Measurements from ENCODE around the gene MVD. TPM values are rescaled to one million over a fixed set of nuclear protein-coding genes. Genes with fewer than 3 reads are reported as not detected.

Gene MVD
- total RNA-seq, 1 donor from 2014 or later = 40.0 TPM

GRCh38 chr16:88696441-88696840, 33.5 kb upstream of the MVD start:
- H3K4me1 Mint-ChIP-seq (ENCODE audit: low read depth) = peaks cover 6% of the 10 kb centered on the region
- TF ChIP-seq, protein P1, sequence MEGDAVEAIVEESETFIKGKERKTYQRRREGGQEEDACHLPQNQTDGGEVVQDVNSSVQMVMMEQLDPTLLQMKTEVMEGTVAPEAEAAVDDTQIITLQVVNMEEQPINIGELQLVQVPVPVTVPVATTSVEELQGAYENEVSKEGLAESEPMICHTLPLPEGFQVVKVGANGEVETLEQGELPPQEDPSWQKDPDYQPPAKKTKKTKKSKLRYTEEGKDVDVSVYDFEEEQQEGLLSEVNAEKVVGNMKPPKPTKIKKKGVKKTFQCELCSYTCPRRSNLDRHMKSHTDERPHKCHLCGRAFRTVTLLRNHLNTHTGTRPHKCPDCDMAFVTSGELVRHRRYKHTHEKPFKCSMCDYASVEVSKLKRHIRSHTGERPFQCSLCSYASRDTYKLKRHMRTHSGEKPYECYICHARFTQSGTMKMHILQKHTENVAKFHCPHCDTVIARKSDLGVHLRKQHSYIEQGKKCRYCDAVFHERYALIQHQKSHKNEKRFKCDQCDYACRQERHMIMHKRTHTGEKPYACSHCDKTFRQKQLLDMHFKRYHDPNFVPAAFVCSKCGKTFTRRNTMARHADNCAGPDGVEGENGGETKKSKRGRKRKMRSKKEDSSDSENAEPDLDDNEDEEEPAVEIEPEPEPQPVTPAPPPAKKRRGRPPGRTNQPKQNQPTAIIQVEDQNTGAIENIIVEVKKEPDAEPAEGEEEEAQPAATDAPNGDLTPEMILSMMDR (IDR thresholded peaks at IDR 0.05) = no peak
- H3K36me3 Mint-ChIP-seq (ENCODE audit: low read depth) = peaks cover 6% of the 10 kb centered on the region
- H3K27me3 Mint-ChIP-seq (ENCODE audit: low read depth) = no peaks in the 10 kb centered on the region
- H3K4me3 Mint-ChIP-seq (ENCODE audit: unreplicated experiment) = no peak overlapping the region
- DNase-seq (ENCODE audit: low spot score) = no peak
- H3K27ac Mint-ChIP-seq (ENCODE audit: unreplicated experiment) = no peak overlapping the region
- no peaks in the 10 kb centered on the region for H3K9me3 Mint-ChIP-seq (ENCODE audit: low read depth)

- H3K4me3 Mint-ChIP-seq (ENCODE audit: unreplicated experiment) = no peak overlapping the region
- H3K36me3 Mint-ChIP-seq (ENCODE audit: low read depth) = peaks cover 6% of the 10 kb centered on the region
- DNase-seq (ENCODE audit: low spot score) = no peak
- peaks cover under 1% of the 10 kb centered on the region for H3K4me1 Mint-ChIP-seq (ENCODE audit: low read depth)
- no peak overlapping the region for H3K27ac Mint-ChIP-seq (ENCODE audit: unreplicated experiment)
- H3K9me3 Mint-ChIP-seq (ENCODE audit: low read depth) = no peaks in the 10 kb centered on the region
- H3K27me3 Mint-ChIP-seq (ENCODE audit: low read depth) = peaks cover 2% of the 10 kb centered on the region
- TF ChIP-seq, protein P1 (IDR thresholded peaks at IDR 0.05) = no peak
Measured at GRCh38 chr16:88695753-88696152, 32.9 kb upstream of the MVD start.

GRCh38 chr16:88695218-88695617, 32.3 kb upstream of the MVD start:
- Mint-ChIP-seq H3K36me3 (ENCODE audit: low read depth) (peaks cover 6% of the 10 kb centered on the region), H3K27ac (ENCODE audit: unreplicated experiment) (no peak overlapping the region), H3K4me1 (ENCODE audit: low read depth) (no peaks in the 10 kb centered on the region), H3K4me3 (ENCODE audit: unreplicated experiment) (no peak overlapping the region), H3K9me3 (ENCODE audit: low read depth) (no peaks in the 10 kb centered on the region), H3K27me3 (ENCODE audit: low read depth) (peaks cover 6% of the 10 kb centered on the region)
- TF ChIP-seq, protein P1 (IDR thresholded peaks at IDR 0.05) = no peak
- no peak for DNase-seq (ENCODE audit: low spot score)

DNA sequence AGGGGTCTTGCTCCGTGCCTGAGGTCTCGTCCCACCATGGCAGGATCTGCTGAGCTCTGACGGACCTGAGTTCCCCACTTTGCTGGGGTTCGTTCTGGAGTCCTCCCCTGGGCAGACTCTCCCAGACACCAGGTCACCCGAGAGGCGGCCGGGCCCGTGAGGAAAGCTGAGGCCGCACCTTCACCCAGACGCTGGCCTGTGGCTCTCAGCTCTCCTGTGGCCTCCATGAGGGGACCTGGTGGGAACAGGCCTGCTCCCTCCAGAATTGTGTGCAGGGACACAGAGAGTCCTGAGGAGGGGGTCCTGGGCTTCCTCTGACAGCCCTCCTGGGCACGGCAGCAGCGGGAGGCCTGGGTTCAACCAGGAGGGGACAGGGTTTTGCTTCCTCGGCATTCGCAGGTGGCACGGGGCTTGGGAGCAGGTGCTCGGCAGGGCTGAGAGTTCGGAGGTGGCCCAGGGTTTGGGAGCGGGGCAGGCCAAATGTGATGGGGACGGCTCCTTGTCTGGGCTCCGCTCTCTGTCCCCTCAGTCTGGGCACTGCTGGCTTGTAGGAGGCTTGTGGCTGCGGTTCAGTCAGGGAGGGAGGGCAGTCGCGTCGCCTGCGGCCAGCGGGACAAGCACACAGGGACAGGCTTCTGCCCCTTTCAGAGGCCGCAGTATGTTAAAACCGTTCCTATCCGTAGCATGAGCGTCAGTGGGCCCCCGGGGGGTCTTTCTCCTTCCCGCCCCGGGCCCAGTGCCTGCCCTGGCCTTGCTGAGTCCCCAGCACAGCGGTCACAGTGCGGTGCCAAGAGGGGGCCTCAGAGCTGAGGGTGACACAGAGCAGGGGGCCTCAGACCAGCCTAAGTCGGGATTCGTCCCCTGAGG, 31.6 kb upstream of the MVD start:
- TF ChIP-seq, protein P1 (IDR thresholded peaks at IDR 0.05) = no peak
- H3K9me3 Mint-ChIP-seq (ENCODE audit: low read depth) = no peaks in the 10 kb centered on the region
- no peak for DNase-seq (ENCODE audit: low spot score)
- H3K27ac Mint-ChIP-seq (ENCODE audit: unreplicated experiment) = no peak overlapping the region
- H3K27me3 Mint-ChIP-seq (ENCODE audit: low read depth) = peaks cover 6% of the 10 kb centered on the region
- peaks cover 3% of the 10 kb centered on the region for H3K36me3 Mint-ChIP-seq (ENCODE audit: low read depth)
- H3K4me3 Mint-ChIP-seq (ENCODE audit: unreplicated experiment) = no peak overlapping the region
- H3K4me1 Mint-ChIP-seq (ENCODE audit: low read depth) = no peaks in the 10 kb centered on the region

DNA sequence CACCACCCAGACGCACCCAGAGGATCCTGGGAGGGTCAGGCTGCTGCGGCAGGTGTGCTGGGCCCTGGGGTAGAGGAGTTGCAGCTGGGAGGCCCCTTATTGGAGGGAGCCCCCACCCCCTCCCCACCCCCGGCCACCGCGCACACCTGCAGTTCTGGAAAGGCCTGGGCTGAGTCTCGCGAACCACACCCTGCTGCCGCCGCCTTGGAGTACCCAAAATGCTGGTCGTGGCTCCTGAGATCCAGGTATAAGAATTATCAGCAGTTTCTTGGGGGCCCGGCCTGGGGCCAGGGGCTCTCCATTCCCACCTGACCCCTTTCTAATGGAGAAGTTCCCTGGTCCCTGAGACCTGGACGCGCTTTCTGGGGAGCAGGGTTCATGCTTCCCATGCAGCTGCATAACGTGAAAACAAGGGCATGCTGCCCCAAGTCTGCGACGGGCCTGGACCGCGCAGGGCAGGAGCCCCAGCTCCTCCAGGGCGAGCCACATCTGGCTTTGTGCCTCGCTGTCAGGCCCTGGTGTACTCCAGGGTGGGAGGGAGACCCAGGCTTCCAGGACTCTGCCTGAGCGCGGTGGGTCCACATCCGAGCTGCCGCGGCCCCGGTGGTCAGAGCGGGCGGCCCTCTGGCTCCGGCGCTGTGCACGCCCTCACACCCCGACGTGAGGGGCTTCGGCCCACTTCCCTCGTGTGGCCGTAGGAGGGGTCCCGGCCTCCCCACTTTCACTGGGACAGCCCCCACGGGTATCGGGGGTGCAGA, 30.7 kb upstream of the MVD start:
- Mint-ChIP-seq H3K4me3 (ENCODE audit: unreplicated experiment) (no peak overlapping the region), H3K4me1 (ENCODE audit: low read depth) (no peaks in the 10 kb centered on the region), H3K36me3 (ENCODE audit: low read depth) (peaks cover 3% of the 10 kb centered on the region), H3K27me3 (ENCODE audit: low read depth) (peaks cover 13% of the 10 kb centered on the region), H3K27ac (ENCODE audit: unreplicated experiment) (no peak overlapping the region), H3K9me3 (ENCODE audit: low read depth) (no peaks in the 10 kb centered on the region)
- TF ChIP-seq, protein P1 (IDR thresholded peaks at IDR 0.05) = no peak
- no peak for DNase-seq (ENCODE audit: low spot score)

Measured in chondrocyte (in vitro differentiated cells).